Esophagus muscularis mucosa (tissue), 4 donors: ENCODE measurements around the gene ADAM8. TPM values are rescaled to one million over a fixed set of nuclear protein-coding genes. Genes with fewer than 3 reads are reported as not detected.

Experiments used
- DNase-seq: peaks from one replicate; pipeline ENCODE4 v3.0.0-alpha.2; 2017; ENCODE audit errors: extremely low spot score
- H3K27ac ChIP-seq, 4 donors: fragments of 200-600 bp; sonication (generic); replicated peaks in 1 of 4; 1 replicate in 3 of 4; 2 replicates in 1 of 4; pipeline ENCODE4 v1.5.1; 2016 to 2019; ENCODE audit warnings: mild to moderate bottlenecking in 1 of 4
- H3K27me3 ChIP-seq, 4 donors: fragments of 200-600 bp; sonication (generic); one replicate each; pipeline versions ENCODE4 v1.5.1 to v1.6.0; 2016 to 2019
- H3K36me3 ChIP-seq, 4 donors: fragments of 200-600 bp; sonication (generic); one replicate each; pipeline ENCODE4 v1.5.1; 2016 to 2019
- H3K4me1 ChIP-seq, 4 donors: fragments of 200-600 bp; sonication (generic); one replicate each; pipeline ENCODE4 v1.5.1; 2016 to 2019
- H3K4me3 ChIP-seq, 4 donors: fragments of 200-600 bp; sonication (generic); 1 replicate in 2 of 4; 2 replicates in 2 of 4; pipeline ENCODE4 v1.5.1; 2016 to 2019; ENCODE audit warnings: mild to moderate bottlenecking in 4 of 4, moderate library complexity in 1 of 4
- H3K9me3 ChIP-seq, 4 donors: fragments of 200-600 bp; sonication (generic); 1 replicate in 3 of 4; 2 replicates in 1 of 4; pipeline ENCODE4 v1.5.1; 2016 to 2019
- CTCF ChIP-seq, 3 experiments: fragments of 200-600 bp in 2 of 3; fragments of 450-650 bp in 1 of 3; sonication (generic) in 2 of 3; IDR thresholded peaks; one replicate each; pipeline ENCODE4 v1.5.1; 2017 to 2019; ENCODE audit warnings: antibody characterized with exemption in 3 of 3, mild to moderate bottlenecking in 2 of 3, moderate library complexity in 1 of 3
- EP300 ChIP-seq: sonication (generic); formaldehyde crosslinking; IDR thresholded peaks from one replicate; pipeline ENCODE4 v1.6.1; 2017; ENCODE audit warnings: antibody characterized with exemption
- POLR2A ChIP-seq: fragments of 450-650 bp; IDR thresholded peaks from one replicate; pipeline ENCODE4 v1.6.1; 2017; ENCODE audit warnings: antibody characterized with exemption, moderate library complexity, mild to moderate bottlenecking, low read depth
- POLR2AphosphoS5 ChIP-seq, 2 donors: sonication (generic); formaldehyde crosslinking; IDR thresholded peaks; one replicate each; pipeline ENCODE4 v1.6.1; 2017; ENCODE audit warnings: antibody characterized with exemption in 2 of 2
- whole genome bisulfite sequencing: methylation state at CpG from one replicate; pipeline ENCODE4 v1.1.5; 2018; 5-methylcytosine and 5-hydroxymethylcytosine counted together
- intact Hi-C: fragments of 100-400 bp; cut with DNase I; formaldehyde crosslinking; loops from one replicate; pipeline ENCODE4 v1.15.1; 2023
- total RNA-seq, 4 donors: library from RNA; depleted of rRNA; stranded (reverse); fragments of >200 nt; gene quantifications; one replicate each; pipeline versions ENCODE4 v1.1.0 to v1.2.1, GENCODE V29; 2016

ADAM8 gene
- total RNA-seq, 4 donors from 2014 or later: 1.2 to 8.9 (median 2.3) TPM

GRCh38 chr10:133285217-133285616, 8.5 kb upstream of the ADAM8 start:
- no peaks in the 10 kb centered on the region for H3K9me3 ChIP-seq
- no peak overlapping the region for H3K4me3 ChIP-seq
- H3K27ac ChIP-seq: no peak overlapping the region
- intact Hi-C loops: no loop called here
- no peaks in the 10 kb centered on the region for H3K4me1 ChIP-seq
- no peak for DNase-seq
- no peak for TF ChIP-seq EP300
- no peak for TF ChIP-seq POLR2A
- no peak for TF ChIP-seq CTCF (IDR thresholded peaks at IDR 0.05)
- no peak for TF ChIP-seq POLR2AphosphoS5 (IDR thresholded peaks at IDR 0.05)
- H3K27me3 ChIP-seq: no peaks in the 10 kb centered on the region
- H3K36me3 ChIP-seq: peaks cover 90 to 100% (median 99%) of the 10 kb centered on the region in 4 donors
- 93% methylated on average over 35 of the region's 36 CpGs for WGBS

- DNase-seq: no peak
- H3K9me3 ChIP-seq: no peaks in the 10 kb centered on the region
- TF ChIP-seq EP300 (no peak), POLR2A (no peak), POLR2AphosphoS5 (IDR thresholded peaks at IDR 0.05) (no peak), CTCF (IDR thresholded peaks at IDR 0.05) (no peak)
- H3K27ac ChIP-seq: no peak overlapping the region
- no peak overlapping the region for H3K4me3 ChIP-seq
- H3K27me3 ChIP-seq: no peaks in the 10 kb centered on the region
- intact Hi-C loops: no loop called here
- peaks cover 79 to 100% (median 99%) of the 10 kb centered on the region in 4 donors for H3K36me3 ChIP-seq
- 93% methylated on average over 19 of the region's 24 CpGs for WGBS
- no peaks in the 10 kb centered on the region for H3K4me1 ChIP-seq
Measured at GRCh38 chr10:133283931-133284330, 7.3 kb upstream of the ADAM8 start.

GRCh38 chr10:133282846-133283390, 6.2 kb upstream of the ADAM8 start:
- peaks cover 0 to 4% (median 0%) of the 10 kb centered on the region in 4 donors for H3K4me1 ChIP-seq
- H3K36me3 ChIP-seq: peaks cover 69 to 98% (median 94%) of the 10 kb centered on the region in 4 donors
- intact Hi-C loops: no loop called here
- no peak overlapping the region for H3K4me3 ChIP-seq
- TF ChIP-seq CTCF (IDR thresholded peaks at IDR 0.05): no peak
- TF ChIP-seq EP300: no peak
- TF ChIP-seq POLR2A: no peak
- TF ChIP-seq POLR2AphosphoS5 (IDR thresholded peaks at IDR 0.05): no peak
- no peak for DNase-seq
- no peaks in the 10 kb centered on the region for H3K9me3 ChIP-seq
- peaks cover 0 to under 1% (median 0%) of the 10 kb centered on the region in 4 donors for H3K27me3 ChIP-seq
- H3K27ac ChIP-seq: no peak overlapping the region
- WGBS: 95% methylated on average over 20 of the region's 24 CpGs

GRCh38 chr10:133281628-133282372, 5.1 kb upstream of the ADAM8 start:
- Histone ChIP-seq H3K4me3 (no peak overlapping the region), H3K4me1 (peaks cover 0 to 15% (median 10%) of the 10 kb centered on the region in 4 donors), H3K27me3 (peaks cover 0 to 11% (median 3%) of the 10 kb centered on the region in 4 donors), H3K9me3 (no peaks in the 10 kb centered on the region), H3K27ac (no peak overlapping the region), H3K36me3 (peaks cover 63 to 87% (median 83%) of the 10 kb centered on the region in 4 donors)
- 92% methylated on average over 34 of the region's 38 CpGs for WGBS
- TF ChIP-seq POLR2AphosphoS5 (IDR thresholded peaks at IDR 0.05) (no peak), POLR2A (no peak), EP300 (no peak), CTCF (IDR thresholded peaks at IDR 0.05) (no peak)
- DNase-seq: no peak
- intact Hi-C loops: no loop called here
